IMR-90 (cell line): ENCODE data around the gene ESRP2. TPM values are rescaled to one million over a fixed set of nuclear protein-coding genes. Genes with fewer than 3 reads are reported as not detected.
A peak's percentile ranks its signal among the peaks of the same experiment; 100 is the strongest.

Experiments used
- ATAC-seq: fragments of 200-7000 bp; cut with Tn5 transposase; 2 replicates; pipeline ENCODE4 v1.9.1; 2020; ENCODE audit warnings: low read depth, mild to moderate bottlenecking, moderate library complexity
- BruUV-seq: library from RNA; stranded (reverse); fragments of 400-500 nt; replicated peaks from 2 replicates; lab custom pipeline; 2021; lab: Mats Ljungman, UMichigan
- CTCF ChIA-PET: fragments of 300-600 bp; formaldehyde crosslinking; extraction: SDS; loops from one replicate; lab custom pipeline; 2021; ENCODE audit warnings: antibody characterized with exemption; lab: Yijun Ruan, JAX
- POLR2A ChIA-PET: fragments of 300-600 bp; sonication (Branson Sonifier 250); formaldehyde crosslinking; loops from one replicate; lab custom pipeline; 2022; ENCODE audit warnings: antibody characterized with exemption; ENCODE audit not compliant: unreplicated experiment; lab: Charles Lee
- DNase-seq: peaks from one replicate; pipeline ENCODE4 v3.0.0; 2013
- H2AFZ ChIP-seq: replicated peaks from 2 replicates; pipeline ENCODE3; 2013; ENCODE audit warnings: low read length, mild to moderate bottlenecking; ENCODE audit not compliant: poor library complexity
- H2AK5ac ChIP-seq: 2 replicates; pipeline ENCODE4 v1.6.1; 2013; ENCODE audit warnings: low read depth, low read length, inconsistent platforms
- H2AK9ac ChIP-seq: replicated peaks from 2 replicates; pipeline ENCODE3; 2013; ENCODE audit warnings: mild to moderate bottlenecking, low read depth, low read length, moderate library complexity; ENCODE audit not compliant: poor library complexity
- H2BK120ac ChIP-seq: 2 replicates; pipeline ENCODE4 v1.6.1; 2013; ENCODE audit warnings: low read depth, low read length, inconsistent platforms
- H2BK15ac ChIP-seq: 3 replicates; pipeline ENCODE4 v1.6.1; 2013; ENCODE audit warnings: low read depth, low read length, inconsistent platforms
- H2BK20ac ChIP-seq: 2 replicates; pipeline ENCODE4 v1.6.1; 2013; ENCODE audit warnings: low read depth, mild to moderate bottlenecking, inconsistent platforms, low read length, moderate library complexity
- H2BK5ac ChIP-seq: 2 replicates; pipeline ENCODE4 v1.6.1; 2013; ENCODE audit warnings: mild to moderate bottlenecking, low read depth, low read length, inconsistent platforms; ENCODE audit not compliant: poor library complexity, severe bottlenecking
- H3K14ac ChIP-seq: replicated peaks from 2 replicates; pipeline ENCODE4 v1.6.1; 2013; ENCODE audit warnings: low read depth, low read length, inconsistent platforms
- H3K18ac ChIP-seq: 2 replicates; pipeline ENCODE4 v1.6.1; 2013; ENCODE audit warnings: low read depth, low read length, control low read depth
- H3K23ac ChIP-seq: 2 replicates; pipeline ENCODE4 v1.6.1; 2013; ENCODE audit warnings: low read depth, low read length, inconsistent platforms
- H3K27ac ChIP-seq: 2 replicates; pipeline ENCODE4 v1.5.1; 2013; ENCODE audit warnings: mild to moderate bottlenecking, control low read depth, low read length; ENCODE audit not compliant: insufficient read depth
- H3K27me3 ChIP-seq: 2 replicates; pipeline ENCODE4 v1.6.1; 2013; ENCODE audit warnings: low read length; ENCODE audit not compliant: control insufficient read depth, insufficient read depth
- H3K36me3 ChIP-seq: 2 replicates; pipeline ENCODE4 v1.6.1; 2013; ENCODE audit warnings: low read length, mixed read lengths; ENCODE audit not compliant: control insufficient read depth, insufficient read depth
- H3K4ac ChIP-seq: 2 replicates; pipeline ENCODE4 v1.6.1; 2013; ENCODE audit warnings: low read depth, low read length, inconsistent platforms
- H3K4me1 ChIP-seq: 2 replicates; pipeline ENCODE4 v1.6.1; 2013; ENCODE audit warnings: low read length, mixed read lengths; ENCODE audit not compliant: control insufficient read depth, insufficient read depth
- H3K4me2 ChIP-seq: 2 replicates; pipeline ENCODE4 v1.6.1; 2013; ENCODE audit warnings: low read depth, mild to moderate bottlenecking, control low read depth, low read length, moderate library complexity
- H3K4me3 ChIP-seq: 2 replicates; pipeline ENCODE4 v1.5.1; 2013; ENCODE audit warnings: low read depth, mild to moderate bottlenecking, control low read depth, low read length, moderate library complexity; ENCODE audit not compliant: insufficient read depth
- H3K56ac ChIP-seq: 2 replicates; pipeline ENCODE4 v1.6.1; 2013; ENCODE audit warnings: low read length, inconsistent platforms; ENCODE audit not compliant: insufficient read depth; ENCODE audit errors: extremely low read depth
- H3K79me1 ChIP-seq, 2 experiments: 2 replicates each; pipeline ENCODE4 v1.6.1; 2013; ENCODE audit warnings: low read length in 2 of 2, inconsistent platforms in 1 of 2, low read depth in 1 of 2
- H3K9ac ChIP-seq: 2 replicates; pipeline ENCODE4 v1.6.1; 2013; ENCODE audit warnings: low read depth, low read length, control low read depth
- H3K9me1 ChIP-seq: 2 replicates; pipeline ENCODE4 v1.6.1; 2013; ENCODE audit warnings: low read length, inconsistent platforms; ENCODE audit not compliant: insufficient read depth
- H3K9me3 ChIP-seq: 2 replicates; pipeline ENCODE4 v1.6.1; 2013; ENCODE audit warnings: low read length; ENCODE audit not compliant: control insufficient read depth, insufficient read depth
- H4K20me1 ChIP-seq: 2 replicates; pipeline ENCODE4 v1.6.1; 2013; ENCODE audit warnings: low read length, inconsistent platforms; ENCODE audit not compliant: insufficient read depth
- H4K5ac ChIP-seq: 2 replicates; pipeline ENCODE4 v1.6.1; 2013; ENCODE audit warnings: mild to moderate bottlenecking, low read depth, low read length, control low read depth
- H4K8ac ChIP-seq, 2 experiments: 2 replicates each; pipeline ENCODE4 v1.6.1; 2013; ENCODE audit warnings: low read depth in 2 of 2, low read length in 2 of 2, control low read depth in 1 of 2, inconsistent platforms in 1 of 2
- H4K91ac ChIP-seq: 2 replicates; pipeline ENCODE4 v1.6.1; 2013; ENCODE audit warnings: low read depth, low read length, inconsistent platforms; ENCODE audit not compliant: insufficient read depth
- BHLHE40 ChIP-seq: fragments of 150-350 bp; IDR thresholded peaks from 2 replicates; pipeline ENCODE4 v1.6.1; 2016; ENCODE audit warnings: mild to moderate bottlenecking, low read depth, low read length
- CEBPB ChIP-seq: IDR thresholded peaks from 2 replicates; pipeline ENCODE4 v1.6.1; 2012; ENCODE audit warnings: low read depth, low read length, improper control_type of control experiment
- CTCF ChIP-seq: conservative IDR thresholded peaks from 2 replicates; pipeline ENCODE4 v1.5.1; 2012; ENCODE audit warnings: mild to moderate bottlenecking, low read depth, low read length, improper control_type of control experiment
- MAFK ChIP-seq: IDR thresholded peaks from 2 replicates; pipeline ENCODE4 v1.6.1; 2012; ENCODE audit warnings: low read depth, low read length, improper control_type of control experiment
- MXI1 ChIP-seq: IDR thresholded peaks from 2 replicates; pipeline ENCODE4 v1.6.1; 2012; ENCODE audit warnings: low read depth, mild to moderate bottlenecking, low read length, moderate library complexity, borderline replicate concordance
- POLR2A ChIP-seq: IDR thresholded peaks from 2 replicates; pipeline ENCODE4 v1.6.1; 2012; ENCODE audit warnings: mild to moderate bottlenecking, low read depth, low read length
- RFX5 ChIP-seq: IDR thresholded peaks from 2 replicates; pipeline ENCODE4 v1.8.0; 2012; ENCODE audit warnings: low read depth, mild to moderate bottlenecking, low read length, moderate library complexity
- SMC3 ChIP-seq: fragments of 150-350 bp; IDR thresholded peaks from 2 replicates; pipeline ENCODE4 v1.6.1; 2016; ENCODE audit warnings: low read depth, mild to moderate bottlenecking, antibody characterized with exemption, low read length, moderate library complexity
- USF2 ChIP-seq: fragments of 150-350 bp; IDR thresholded peaks from 2 replicates; pipeline ENCODE4 v1.6.1; 2017; ENCODE audit warnings: mild to moderate bottlenecking, antibody characterized with exemption, low read length, low read depth
- WGBS, 2 experiments: methylation state at CpG; one replicate each; pipeline versions ENCODE4 v1.1.5 to v1.1.7; 2013; ENCODE audit warnings: missing lambda C conversion rate in 2 of 2; ENCODE audit not compliant: insufficient read length in 1 of 2; ENCODE audit errors: extremely low coverage in 2 of 2; 5-methylcytosine and 5-hydroxymethylcytosine counted together
- dilution Hi-C: fragments of 300-500 bp; cut with HindIII; formaldehyde crosslinking; loops from one replicate; pipeline ENCODE4 v1.14.3; 2018; ENCODE audit warnings: low sequenced_read_pairs; ENCODE audit not compliant: unreplicated experiment
- in situ Hi-C: fragments of 300-500 bp; cut with MboI; formaldehyde crosslinking; loops from 3 replicates; pipeline ENCODE4 v1.14.3; 2019; ENCODE audit warnings: low sequenced_read_pairs, inconsistent platforms, mixed read lengths
- intact Hi-C: fragments of 100-400 bp; cut with micrococcal nuclease; formaldehyde crosslinking; loops from 2 replicates; pipeline ENCODE4 v1.10.0; 2022
- polyA plus RNA-seq, 3 experiments: library from polyadenylated mRNA; depleted of rRNA; stranded (reverse); fragments of >200 nt; gene quantifications; 2 replicates each; pipeline ENCODE4 v1.2.3, GENCODE V29; 2012; ENCODE audit warnings: low replicate concordance in 1 of 3
- total RNA-seq: library from RNA; depleted of rRNA; stranded (reverse); fragments of >200 nt; gene quantifications from 2 replicates; pipeline ENCODE4 v1.2.3, GENCODE V29; 2012

ESRP2 gene
- total and polyA plus RNA-seq, 2 of the 4 experiments (the other 2 are of a cell fraction) = 0.07 TPM; not detected in 1

- Histone ChIP-seq H2BK15ac (no peak overlapping the region), H4K8ac (no peak overlapping the region), H3K4ac (no peak overlapping the region), H2AK9ac (peak overlapping the region; percentile 51), H3K79me1 (peaks cover 0 to 23% of the 10 kb centered on the region in 2 experiments; a peak in 3 of 4 replicates), H3K14ac (no peak overlapping the region), H2BK20ac (no peak overlapping the region), H3K23ac (no peak overlapping the region), H3K18ac (no peak overlapping the region), H4K91ac (no peak overlapping the region), H2BK5ac (no peak overlapping the region), H3K9me1 (peaks cover 5% of the 10 kb centered on the region; the same call in 1 of the 2 replicates), H3K4me2 (no peak overlapping the region), H3K36me3 (peaks cover 13% of the 10 kb centered on the region), H4K20me1 (no peaks in the 10 kb centered on the region), H3K9me3 (no peaks in the 10 kb centered on the region), H2AFZ (peak overlapping the region; percentile 29), H3K27me3 (no peaks in the 10 kb centered on the region), H2AK5ac (no peak overlapping the region), H3K4me1 (peaks cover 18% of the 10 kb centered on the region), H4K5ac (no peak overlapping the region), H3K56ac (no peak overlapping the region), H3K27ac (no peak overlapping the region), H3K9ac (no peak overlapping the region), H2BK120ac (no peak overlapping the region), H3K4me3 (no peak overlapping the region)
- intact Hi-C loops (no loop called here), in situ Hi-C loops (no loop called here), dilution Hi-C loops (no loop called here)
- TF ChIP-seq SMC3 (no peak), POLR2A (no peak), BHLHE40 (no peak), RFX5 (no peak), MXI1 (no peak), CTCF (no peak), MAFK (no peak), USF2 (no peak), CEBPB (no peak)
- CTCF ChIA-PET = interaction anchor here (0.6 to 1.4 kb wide), 2 partner anchors 56 to 69 kb away, joined by 3 to 4 read pairs; no protein-coding TSS in a partner anchor
- ATAC-seq = no peak
- peak; percentile 13 for DNase-seq
- BruUV-seq = no TSS peak
- 86% methylated on average over 17 of the region's 27 CpGs; no CpG with 5 or more reads in 1 of the 2 experiments for WGBS, 2 experiments
- POLR2A ChIA-PET = no interaction called here
Measured at GRCh38 chr16:68259007-68259825, 23.3 kb upstream of the ESRP2 start.
